Left forelimb (tissue), 1 donor: ENCODE data around the gene SGCD.

ENCODE experiments used
- DNase-seq: peaks from one replicate; pipeline ENCODE4 v3.0.0-alpha.2; 2018; ENCODE audit warnings: low spot score

SGCD gene

GRCh38 chr5:156779436-156779835 is 452.5 kb downstream of the SGCD start:
- DNase-seq: no peak

- DNase-seq: no peak
Observed at GRCh38 chr5:156783092-156783491, 456.1 kb downstream of the SGCD start.

GRCh38 chr5:156794687-156795086 is 467.7 kb downstream of the SGCD start:
- DNase-seq: no peak

- DNase-seq: no peak
Observed at GRCh38 chr5:156798201-156798600, 471.2 kb downstream of the SGCD start.

- DNase-seq: no peak
Observed at GRCh38 chr5:156799171-156799570, 472.2 kb downstream of the SGCD start.

GRCh38 chr5:156800929-156801328 is 474.0 kb downstream of the SGCD start:
- no peak for DNase-seq

GRCh38 chr5:156802501-156802900 is 475.5 kb downstream of the SGCD start:
- no peak for DNase-seq

- DNase-seq: no peak
Observed at GRCh38 chr5:156803404-156803803, 476.4 kb downstream of the SGCD start.

GRCh38 chr5:156812959-156813358 is 486.0 kb downstream of the SGCD start:
- no peak for DNase-seq

GRCh38 chr5:156815988-156816599 is 489.1 kb downstream of the SGCD start:
- no peak for DNase-seq
